ENCODE data around the gene SH3D21.
A peak's percentile ranks its signal among the peaks of the same experiment; 100 is the strongest.

Gene SH3D21

DNA sequence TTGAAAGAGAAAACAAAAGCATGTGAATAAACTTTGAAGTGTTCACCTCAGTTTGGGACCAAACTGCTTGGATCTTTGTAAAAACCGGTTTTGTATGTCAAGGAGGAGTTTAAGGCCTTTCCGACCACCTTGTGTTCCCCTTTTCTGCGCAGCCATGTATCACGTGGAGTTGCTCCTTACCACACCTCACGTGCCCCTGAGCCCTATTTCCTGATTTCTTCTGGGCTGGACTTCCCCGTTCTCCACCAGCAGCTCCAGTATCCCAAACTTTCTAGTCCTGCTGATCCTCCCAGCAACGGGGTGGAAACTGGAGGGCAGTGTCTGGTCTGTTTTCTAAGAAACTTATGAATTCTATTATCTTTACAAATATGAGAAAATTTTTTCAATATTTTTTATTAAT is 1.6 kb upstream of the SH3D21 start:
- no peak for DNase-seq

DNA sequence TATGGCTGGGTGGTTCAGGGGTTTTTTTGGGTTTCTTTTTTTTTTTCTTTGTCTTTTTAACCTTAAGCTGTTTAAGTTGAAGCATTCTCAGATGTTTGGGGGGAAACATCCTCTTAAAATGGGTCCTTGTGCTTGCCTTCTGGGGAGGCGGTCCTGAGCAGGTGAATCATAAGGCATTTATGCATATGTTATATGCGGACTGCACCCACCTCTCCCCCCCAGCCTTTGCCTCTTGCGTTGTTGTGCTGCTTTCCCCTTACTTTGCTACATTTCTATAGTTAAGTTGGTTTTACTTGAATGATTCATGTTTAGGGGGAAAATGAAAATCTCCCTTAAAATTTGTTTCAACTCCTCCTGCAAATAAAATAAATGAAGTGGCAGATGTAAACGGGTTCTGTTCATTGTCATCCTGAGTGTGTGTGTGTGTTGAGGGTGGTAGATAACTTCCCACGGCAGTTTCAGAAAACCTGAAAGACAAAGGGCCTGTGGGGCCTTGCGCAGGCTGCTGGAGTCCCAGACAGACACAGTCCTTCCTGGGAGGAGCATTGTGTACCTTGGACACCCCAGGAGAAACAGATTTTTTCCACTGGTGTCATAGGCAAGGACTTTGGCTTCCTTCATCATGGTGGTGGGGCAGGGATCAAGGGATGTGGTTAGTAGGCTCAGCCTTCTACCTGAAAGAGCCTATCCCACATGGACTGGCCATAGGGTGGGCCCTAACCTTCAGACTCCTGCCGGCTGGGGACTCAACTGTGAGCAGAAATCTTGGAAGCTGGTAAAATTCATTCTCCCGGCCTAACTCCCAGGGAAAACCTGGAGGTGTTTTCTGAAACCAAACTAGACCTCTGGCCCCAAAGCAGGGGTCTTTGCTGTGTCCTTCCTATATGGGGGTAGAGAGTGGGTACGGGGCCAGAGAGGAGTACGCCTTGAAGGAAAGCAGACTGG is 926 bp upstream of the SH3D21 start:
- no peak for DNase-seq

DNA sequence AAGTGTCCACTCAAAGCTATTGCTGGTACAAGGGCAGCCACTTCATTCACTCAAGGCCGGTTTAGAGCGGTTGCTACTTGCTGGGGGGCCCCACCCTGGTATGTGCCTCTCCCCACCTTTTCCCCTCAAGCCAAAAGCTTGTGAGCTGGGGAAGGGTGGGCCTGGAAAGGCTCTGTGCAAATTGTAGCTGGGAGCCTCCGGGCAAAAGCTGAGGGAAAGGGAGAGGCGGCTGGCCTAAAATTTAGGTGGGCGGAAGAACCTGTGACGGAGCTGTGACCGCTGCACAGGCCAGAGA is 306 bp upstream of the SH3D21 start:
- no peak for DNase-seq

DNA sequence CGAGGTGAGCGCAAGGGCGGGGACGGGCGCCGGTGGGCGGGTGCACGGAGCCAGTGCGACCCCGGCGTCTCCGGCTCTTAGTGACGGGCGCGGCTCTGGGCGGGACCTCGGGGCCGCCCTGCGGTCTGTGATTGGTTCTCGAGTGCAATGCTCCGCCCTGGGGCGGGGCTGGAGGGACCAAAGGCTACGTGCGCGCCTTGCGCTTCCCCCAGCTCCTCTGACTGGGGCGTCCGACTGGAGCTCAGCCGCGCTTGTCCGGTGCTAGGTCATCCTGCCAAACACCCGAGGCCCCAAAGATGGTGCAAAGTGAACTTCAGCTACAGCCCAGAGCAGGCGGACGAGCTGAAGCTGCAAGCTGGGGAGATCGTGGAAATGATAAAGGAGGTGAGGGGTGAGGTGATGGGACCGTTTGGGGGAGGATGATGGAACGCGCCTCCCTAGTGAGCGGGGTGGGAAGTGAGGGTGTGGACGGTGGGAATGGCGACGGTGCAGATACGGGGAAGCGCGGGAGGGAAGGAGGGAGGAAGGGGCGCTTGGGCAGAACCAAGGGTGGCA is 811 bp downstream of the SH3D21 start:
- peak; percentile 96 for DNase-seq

DNA sequence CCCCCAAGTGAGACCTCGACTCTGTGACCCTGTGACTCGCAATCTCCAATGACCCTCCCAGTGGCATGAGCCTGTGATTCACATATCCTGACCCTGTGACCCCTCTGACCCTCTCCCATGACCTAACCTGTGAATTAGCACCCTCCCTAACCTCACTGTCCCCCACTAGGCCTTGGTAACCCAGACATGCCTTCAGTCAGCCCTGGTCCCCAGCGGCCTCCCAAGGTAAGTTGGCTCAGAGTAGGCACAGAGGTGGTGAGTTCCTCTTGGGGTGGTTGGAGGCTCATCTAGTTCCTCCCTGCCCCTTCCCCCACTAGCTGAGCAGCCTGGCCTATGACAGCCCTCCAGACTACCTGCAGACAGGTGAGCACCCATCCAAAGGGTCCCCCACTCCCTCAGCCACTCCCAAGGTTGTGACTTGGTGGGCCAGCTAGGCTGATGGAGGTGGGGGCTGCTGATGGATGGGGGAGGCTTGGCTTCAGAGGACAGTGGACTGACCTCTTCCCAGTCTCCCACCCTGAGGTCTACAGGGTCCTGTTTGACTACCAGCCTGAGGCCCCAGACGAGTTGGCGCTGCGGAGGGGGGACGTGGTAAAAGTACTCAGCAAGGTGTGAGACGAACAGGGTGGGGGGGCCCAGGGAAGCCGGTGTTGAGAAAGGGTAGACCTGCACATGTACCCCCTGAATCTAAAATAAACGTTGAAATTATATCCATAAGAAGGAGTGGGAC is 1.6 kb downstream of the SH3D21 start:
- DNase-seq = no peak

DNA sequence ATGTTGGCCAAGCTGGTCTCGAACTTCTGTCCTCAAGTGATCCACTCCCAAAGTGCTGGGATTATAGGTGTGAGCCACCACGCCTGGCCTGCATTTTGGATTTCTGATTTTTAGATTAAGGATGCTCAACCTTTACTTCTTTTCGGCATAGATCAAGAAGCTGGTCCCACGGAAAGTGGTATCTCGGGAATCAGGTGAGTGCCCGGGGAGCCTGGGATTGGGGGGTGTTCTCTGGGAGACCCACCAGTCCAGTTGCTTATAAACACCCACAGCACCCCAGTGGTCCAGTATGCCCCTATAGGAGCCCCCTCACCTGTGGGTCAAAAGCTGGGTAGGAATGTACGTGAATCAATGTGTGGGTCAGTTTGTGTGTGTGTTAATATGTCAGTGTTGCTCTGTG is 3.2 kb downstream of the SH3D21 start:
- DNase-seq = no peak

DNA sequence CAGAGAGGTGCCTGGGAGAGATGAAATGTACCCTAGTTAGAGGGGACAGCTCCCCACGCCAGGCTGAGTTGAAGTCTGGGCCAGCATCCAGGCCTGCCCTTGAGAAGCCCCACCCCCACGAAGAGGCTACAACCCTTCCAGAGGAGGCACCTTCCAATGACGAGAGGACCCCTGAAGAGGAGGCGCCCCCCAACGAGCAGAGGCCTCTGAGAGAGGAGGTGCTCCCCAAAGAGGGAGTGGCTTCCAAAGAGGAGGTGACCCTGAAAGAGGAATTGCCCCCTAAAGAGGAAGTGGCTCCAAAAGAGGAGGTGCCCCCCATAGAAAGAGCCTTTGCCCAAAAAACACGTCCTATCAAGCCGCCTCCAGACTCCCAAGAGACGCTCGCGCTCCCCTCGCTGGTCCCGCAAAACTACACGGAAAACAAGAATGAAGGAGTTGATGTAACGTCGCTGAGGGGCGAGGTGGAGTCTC is 14.2 kb downstream of the SH3D21 start:
- DNase-seq = no peak

DNA sequence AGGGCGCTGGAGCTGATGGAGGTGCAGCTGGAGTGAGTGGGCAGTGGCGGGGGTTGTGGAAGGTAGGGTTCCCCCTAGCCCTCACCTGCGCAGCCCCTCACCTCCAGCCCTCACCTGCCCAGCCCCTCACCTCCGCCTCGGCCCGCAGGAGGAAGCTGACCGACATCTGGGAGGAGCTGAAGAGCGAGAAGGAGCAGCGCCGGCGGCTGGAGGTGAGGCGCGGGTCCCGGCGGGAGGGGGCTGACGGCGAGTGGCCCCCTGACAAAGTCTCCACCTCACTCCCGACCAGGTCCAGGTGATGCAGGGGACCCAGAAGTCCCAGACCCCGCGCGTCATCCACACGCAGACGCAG is 14.6 kb downstream of the SH3D21 start:
- DNase-seq = no peak

DNA sequence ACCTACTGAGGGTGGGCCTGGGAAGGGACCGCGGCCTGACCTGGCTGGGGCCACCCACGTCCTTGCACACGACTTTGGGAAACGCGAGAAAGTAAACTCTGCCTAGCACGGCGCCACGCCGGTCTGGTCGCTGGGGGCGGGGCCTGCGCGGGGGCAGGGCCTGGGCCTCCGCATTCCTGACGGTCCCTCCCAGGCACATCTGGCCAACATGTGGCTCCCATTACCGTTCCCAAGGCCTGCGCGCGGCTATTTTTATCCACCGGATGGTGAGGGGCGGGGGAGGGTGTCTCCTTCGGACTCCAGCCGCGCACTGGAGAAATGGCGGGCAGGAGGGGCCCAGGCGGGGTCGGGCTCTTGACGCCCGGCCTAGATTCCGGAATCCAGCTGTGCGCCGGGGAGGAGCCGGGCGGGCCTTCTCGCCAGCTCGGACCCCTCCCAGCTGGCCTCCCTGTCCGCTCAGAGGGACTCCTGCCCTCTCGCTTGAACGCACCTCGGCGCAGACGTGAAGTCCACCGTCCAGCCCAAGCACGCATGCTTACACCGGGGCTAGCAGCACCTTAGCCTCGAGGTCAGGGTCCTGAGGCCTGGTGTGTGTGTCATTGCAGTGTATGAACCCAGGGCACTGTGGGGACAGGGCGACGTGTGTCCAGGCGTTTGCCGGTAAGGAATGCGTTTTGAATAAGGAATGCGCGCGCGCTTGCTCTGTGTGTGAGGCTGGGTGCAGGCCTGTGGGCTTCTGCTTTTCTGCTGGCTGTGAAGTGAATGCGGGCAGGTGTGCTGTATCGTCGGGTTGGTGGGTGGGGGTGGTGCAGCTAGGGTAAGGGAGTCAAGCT is 15.2 kb downstream of the SH3D21 start:
- no peak for DNase-seq

DNA sequence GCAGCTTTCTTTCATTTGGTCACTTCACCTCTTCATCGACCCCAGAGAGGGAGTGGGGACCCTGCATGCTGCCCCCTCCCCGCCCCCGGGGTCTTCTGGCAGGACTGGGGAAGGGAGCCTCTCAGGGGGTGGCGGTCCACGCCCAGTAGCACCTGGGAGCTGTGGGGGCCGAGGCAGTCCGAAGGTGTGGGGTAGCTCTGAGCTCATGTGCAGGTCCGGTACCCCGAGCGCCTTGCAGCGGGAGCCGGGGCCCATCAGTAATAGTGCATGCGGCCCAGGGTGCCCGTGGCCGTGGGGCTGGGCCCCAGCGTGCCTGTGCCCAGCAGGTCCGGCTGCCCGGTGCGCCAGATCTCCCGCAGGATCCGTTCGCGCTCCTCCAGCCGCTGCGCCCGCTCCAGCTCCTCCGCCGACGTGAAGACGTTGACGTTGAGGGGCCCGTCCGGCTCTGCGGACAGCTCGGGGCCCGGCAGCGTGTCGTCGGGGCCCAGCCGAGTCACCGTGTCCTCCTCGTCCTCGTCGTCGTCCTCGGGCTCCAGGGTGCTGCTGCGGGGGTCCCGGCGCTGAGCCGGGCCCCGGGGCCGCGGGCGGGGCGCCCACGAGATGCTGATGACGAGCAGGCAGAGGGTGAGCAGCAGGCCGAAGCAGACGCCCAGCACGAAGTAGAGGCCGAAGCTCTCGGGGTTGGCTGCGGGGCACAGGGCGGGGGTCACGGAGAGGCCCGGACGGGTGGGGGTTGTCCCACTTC is 16.0 kb downstream of the SH3D21 start:
- DNase-seq = no peak

DNA sequence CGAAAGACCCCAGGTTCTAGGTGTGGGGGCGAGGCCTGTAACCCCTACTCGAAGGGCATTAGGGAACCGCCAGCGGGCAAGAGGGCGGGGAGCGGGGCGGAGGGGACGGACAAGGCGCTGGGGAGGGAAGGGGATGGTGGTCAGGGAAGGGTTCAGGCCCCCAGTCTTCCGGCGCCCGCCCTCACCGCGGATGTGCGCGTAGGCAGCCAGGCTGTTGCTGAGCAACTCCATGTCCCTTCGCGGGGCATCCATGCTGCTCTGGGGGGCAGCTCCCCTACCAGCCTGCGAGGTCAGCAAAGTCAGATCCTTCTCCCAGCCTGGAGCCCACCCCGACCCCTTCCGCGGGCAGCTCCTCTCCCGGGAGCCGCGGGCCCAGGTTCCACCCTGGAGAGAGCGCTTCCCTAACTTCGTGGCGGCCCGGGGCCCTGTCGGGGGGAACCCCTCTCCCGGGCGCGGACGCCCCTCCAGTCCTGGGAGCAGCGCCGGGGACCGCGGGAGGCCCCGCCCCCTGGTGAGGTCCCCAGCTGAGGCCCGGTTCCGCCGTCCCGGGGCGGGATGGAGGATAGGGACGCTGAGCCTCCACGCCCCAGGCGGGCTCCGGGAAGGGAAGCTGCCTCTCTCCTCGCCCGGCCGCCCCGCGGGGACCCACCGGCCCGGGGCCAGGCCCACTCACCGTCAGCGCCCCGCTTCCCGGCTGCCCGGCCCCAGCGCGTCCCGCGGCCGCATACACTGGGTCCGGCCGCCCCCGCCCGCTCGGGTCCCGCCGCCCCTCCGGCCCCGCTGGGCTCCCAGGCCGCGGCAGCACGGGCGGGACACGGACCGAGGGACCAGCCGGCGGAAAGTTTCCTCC is 16.8 kb downstream of the SH3D21 start:
- DNase-seq = no peak

DNA sequence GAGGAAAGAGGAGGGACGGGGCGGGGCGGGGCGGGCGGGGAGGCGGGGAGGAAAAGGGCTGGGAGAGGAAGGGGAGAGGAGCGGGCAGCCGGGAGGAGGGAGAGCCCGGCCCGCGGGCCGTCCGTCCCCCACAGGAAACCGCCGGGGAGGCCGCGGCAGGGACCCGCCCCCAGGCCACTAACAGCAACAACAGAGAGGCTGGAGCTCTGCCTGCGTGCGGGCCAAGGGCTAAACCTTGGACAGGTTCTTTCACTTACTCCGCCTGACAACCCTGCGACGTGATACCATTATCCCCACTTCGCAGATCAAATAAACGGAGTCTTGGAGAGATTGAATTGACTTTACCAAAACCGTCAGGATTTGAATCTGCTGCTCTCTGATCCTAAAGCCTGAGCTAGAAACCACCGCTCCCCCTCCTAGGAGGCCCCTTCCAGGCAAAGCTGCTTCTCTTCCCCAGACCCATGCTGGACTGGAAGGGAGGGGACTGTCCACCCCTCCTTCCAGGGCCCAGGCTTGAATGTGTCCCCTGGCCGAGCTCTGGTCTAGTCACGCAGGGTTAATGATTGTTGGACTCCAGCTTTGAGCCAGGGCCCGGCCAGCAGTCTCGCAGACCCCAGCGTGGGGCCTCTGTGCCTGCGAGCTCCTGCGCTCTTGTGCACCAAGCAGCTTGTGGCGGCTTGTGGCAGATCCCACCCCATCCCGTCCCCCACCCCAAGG is 17.6 kb downstream of the SH3D21 start, which contains the start of gene EVA1B:
Gene EVA1B, minus strand, starts transcription at position 10 of the 717 bp plus-strand sequence. CDS start 608 bp downstream, outside the sequence.
- DNase-seq = peak; percentile 11

DNA sequence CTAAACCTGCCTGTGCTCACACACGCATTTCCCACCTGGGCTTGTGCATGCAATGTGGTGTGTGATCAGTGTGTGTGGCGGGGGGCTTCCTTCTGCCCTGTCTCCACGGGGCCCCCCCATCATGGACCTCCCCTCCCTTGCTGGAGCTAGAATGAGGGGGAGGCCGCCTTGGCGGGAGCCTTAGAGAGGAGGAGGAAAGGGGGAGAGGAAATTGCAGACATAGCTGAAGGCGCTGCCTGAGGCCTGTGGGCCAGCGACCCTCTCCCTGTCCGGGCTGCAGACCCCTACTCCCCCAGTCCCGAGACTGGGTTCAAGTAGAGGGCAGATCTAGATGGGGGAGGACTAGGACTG is 18.2 kb downstream of the SH3D21 start:
- no peak for DNase-seq

DNA sequence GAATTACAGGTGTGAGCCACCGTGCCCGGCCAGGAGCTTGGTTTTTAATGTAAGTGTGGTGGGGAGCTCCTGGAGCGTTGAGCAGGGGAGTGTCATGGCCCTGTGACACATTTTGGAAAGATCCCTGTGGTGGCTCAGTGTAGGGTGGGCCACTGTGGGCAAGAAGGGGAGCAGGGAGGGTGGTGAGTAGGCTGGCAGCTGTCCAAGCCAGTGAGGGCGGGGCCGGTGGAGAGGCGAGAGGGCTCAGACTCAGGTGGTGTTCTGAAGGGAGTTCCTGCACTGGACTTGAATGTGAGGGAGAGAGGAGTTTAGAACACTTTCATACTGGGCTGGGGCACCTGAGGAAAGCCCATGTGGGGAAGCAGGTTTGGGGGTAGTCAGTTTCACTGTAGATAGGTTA is 20.3 kb downstream of the SH3D21 start:
- DNase-seq = peak; percentile 19

DNA sequence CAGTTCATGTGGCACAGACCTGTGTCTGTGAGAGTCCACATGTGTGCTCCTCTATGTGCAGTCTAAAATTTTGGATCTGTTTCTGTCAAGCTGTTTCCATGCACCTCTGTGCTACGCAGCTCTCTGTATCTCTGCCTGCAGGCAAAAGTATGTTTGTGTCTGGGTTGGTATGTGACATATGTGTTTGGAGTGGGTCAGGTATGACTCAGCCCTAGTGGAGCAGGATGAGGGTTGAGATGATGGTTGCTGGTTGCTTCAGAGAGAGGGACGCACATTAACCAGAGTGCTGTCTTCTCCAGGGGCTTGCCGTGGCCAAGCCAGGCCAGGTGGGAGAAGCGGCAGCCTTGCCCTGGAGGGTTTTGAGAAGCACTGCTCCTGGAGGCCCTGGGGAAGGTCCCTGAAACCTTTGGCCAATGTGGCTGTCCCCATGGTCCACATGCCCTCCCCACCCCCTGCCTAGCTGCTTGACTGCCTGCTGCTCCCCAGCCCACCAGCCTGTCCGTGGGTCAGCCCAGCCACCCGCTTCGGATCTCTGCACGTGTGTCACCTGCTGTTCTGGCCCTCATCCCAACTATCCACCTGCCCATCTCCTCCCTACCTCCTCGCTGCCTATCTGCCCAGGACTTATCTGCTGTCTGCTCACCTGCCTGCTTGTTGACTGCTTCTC is 21.4 kb downstream of the SH3D21 start:
- DNase-seq = no peak

DNA sequence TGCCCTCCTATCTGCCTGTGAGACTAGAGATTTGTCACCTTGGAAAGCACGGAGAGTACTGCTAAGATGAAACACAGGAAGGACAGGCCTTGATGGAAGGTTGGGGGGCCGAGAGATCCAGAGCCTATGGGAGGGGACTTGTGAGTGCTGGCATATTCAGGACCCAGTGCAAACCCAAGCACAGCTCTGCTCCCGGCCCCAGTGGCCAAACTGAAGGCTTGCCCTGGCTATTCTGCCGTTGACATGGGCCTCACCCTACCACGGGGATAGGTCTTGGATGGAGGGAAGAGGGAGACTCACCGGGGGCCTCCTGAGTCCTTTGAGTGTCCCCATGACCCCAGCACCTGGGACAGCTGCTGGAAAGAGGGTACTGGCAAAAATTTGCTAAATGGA is 21.9 kb downstream of the SH3D21 start:
- no peak for DNase-seq

DNA sequence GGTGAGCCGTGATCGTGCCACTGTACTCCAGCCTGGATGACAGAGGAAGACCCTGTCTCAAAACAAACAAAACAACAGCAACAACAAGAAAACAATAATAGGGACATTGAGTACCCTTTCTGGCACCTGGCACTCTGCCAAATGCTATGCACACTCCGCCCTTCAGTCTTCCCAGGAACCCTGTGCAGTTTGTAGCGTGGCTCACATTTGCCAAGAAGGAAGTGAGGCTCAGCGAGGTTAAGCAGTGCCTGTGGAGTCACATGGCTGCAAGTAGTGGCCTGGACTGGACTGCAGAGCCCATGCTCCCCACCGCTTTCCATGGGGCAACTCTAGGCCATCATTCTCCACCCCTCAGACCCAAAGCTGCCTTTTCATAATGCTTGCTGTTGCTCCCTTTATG is 22.5 kb downstream of the SH3D21 start:
- DNase-seq = peak; percentile 33

DNA sequence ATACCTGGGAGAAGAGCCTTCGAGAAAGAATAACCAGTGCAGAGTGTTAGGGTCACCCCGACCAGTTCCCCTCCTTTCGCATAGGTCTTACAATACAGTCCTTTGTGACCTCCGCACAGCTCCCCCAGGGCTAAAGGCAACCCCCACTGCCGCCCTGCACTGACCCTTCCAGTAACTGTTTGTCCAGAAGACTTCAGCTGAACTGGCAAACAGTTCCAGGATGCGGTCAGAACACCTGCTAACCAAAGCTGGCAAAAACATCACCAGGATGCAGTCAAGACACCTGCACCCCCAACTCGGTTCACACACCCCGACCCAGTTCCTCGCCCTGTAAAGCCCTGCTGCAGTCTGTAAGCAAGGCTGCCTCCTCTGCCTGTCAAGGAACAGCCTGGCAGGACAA is 23.6 kb downstream of the SH3D21 start:
- no peak for DNase-seq

DNA sequence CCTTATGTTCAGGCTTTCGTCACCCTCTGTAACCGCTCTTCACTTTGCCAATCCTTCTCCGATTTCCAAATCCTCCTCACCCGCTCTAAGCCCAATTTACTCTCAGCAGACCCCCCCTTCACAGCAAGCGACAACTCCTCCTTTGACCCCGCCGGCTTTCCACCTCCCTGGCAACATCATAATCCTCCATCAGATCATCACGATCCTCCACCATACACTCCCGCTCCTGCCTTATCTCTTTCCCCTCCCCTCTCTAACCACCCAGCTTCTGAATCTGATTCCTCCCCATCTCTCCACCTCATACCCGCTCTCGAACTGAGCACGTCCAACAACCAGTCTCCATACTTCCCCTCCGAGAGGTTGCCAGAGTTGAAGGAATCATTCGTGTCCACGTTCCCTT is 24.8 kb downstream of the SH3D21 start:
- no peak for DNase-seq

DNA sequence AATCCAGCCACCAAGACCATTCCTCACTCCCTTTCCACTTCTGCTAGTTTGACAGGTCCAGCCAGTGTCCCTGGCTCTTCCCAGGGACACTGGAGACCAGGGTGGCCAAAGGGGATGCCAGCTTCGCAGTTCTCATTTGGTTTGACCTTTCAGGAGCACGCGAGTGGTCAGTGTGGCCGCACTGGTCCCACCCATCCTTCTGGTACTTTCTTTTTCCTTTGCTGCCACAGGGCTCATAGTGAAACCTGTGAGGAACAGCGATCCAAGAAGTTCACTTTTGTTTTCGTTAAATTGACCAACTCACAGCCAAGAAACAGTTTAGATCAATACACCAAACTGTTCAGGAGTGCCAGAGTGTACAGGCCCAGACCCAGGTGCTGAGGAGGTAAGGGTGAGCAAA is 31.7 kb downstream of the SH3D21 start:
- DNase-seq = no peak

All from COR-L47 (cell line).